GM18907 (cell line): ENCODE measurements around the gene CFAP91.

ENCODE experiments used
- ATAC-seq: cut with Tn5 transposase; IDR thresholded peaks from one replicate; pipeline ENCODE4 v1.9.1; 2021; ENCODE audit warnings: mild to moderate bottlenecking, moderate library complexity; ENCODE audit not compliant: unreplicated experiment

Gene CFAP91

DNA sequence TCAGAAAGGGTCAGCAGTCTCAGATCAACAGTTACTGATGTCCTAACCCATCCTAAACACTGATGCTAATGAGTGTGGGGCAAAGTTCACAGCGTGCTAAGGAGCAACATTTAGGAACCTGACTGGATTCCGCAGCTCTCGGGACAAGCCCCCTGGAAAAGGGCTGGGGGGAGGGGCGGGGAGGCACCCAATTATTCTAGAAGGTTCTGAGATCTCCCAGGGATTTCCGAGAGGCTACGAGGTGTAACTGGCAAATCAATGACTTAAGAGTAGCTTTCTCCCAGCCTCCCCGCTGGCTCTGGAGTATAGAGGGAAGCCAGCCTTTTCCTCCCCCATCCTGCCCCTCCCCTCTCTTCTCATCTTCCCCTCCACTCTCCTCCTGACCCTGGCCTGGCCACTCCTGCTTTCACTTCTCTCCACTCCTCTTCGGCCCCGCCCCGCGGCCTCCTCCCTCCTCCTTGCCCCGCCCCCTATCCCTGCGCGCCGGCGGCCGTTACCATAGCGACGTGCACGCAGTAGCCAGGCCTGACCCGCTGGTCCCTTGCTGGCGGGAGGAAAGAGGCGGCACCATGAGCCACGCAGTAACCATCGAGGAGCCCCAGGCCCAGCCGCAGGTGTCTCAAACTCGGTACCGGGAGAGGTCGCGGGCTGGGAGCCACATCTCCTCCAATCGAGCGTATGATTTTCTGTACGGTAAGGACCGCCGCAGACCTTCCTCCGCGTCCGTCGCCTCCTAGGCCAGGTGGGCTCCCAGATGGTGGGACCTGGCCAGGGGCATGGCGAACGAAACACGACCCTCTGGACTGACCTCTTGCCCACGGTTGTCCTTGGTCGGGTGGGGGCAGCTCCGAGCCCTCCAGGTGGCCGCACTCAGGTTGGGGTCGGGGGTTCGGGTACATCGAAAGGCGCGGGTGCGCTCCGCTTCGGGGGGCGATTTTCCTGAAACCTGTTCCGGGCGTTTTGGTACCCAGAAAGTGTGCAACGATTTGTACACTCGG, at the start of gene CFAP91:
TSS of gene CFAP91 (plus strand) at position 493 of the 998 bp plus-strand sequence. CDS start at position 570, 77 bp downstream.
- ATAC-seq = peak; percentile 77

DNA sequence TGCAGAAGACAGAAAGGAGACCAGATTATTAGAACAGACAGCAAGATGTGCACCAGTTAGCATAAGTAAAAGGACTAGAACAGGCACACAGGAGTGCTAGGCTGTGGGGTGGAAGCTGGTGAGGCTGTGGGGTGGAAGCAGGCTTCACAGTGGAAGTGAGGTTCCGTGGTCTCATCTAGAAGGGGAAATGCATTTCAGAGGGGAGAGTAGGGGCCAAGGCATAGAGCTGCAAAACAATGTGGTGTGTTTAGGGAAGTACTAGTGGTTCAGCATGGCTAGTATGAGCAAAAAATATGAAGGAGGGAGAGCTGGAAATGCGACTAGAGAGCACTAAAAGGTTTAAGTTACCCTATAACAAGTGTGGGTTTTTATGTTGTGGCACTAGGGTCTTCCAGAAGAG, 48.9 kb upstream of the CFAP91 start:
- no peak for ATAC-seq

GRCh38 chr3:119657887-119658702, 44.7 kb upstream of the CFAP91 start:
- ATAC-seq = no peak

GRCh38 chr3:119658994-119659393, 43.8 kb upstream of the CFAP91 start:
- ATAC-seq = no peak

GRCh38 chr3:119659606-119660291, 43.1 kb upstream of the CFAP91 start:
- no peak for ATAC-seq

- no peak for ATAC-seq
Measured at GRCh38 chr3:119660474-119661440, 42.1 kb upstream of the CFAP91 start, which contains the start of gene POPDC2. TSS of gene POPDC2 (minus strand) at chr3:119660589. CDS start at chr3:119660423, 166 bp downstream.

- peak; percentile 38 for ATAC-seq
Measured at GRCh38 chr3:119662604-119663373, 40.0 kb upstream of the CFAP91 start.

DNA sequence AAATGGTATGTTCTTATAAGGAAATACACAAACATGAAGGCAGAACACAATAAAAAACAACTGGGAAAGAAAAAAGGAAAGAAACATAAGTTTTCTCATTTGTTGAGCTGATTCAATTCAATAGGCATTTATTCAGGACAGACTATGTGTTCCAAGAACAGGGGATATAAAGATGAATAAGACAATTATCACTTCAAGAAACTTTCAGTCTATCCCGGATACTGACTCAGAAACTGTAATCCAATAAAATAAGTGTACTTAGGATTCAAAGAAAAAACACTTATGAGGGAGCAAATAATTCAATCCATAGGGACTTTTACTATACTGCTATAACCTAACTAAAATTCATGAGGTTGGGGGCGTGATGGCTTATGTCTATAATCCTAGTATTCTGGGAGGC, 38.9 kb upstream of the CFAP91 start:
- ATAC-seq = no peak

GRCh38 chr3:119664370-119664769, 38.5 kb upstream of the CFAP91 start:
- no peak for ATAC-seq

GRCh38 chr3:119664850-119665379, 37.9 kb upstream of the CFAP91 start:
- ATAC-seq = no peak

GRCh38 chr3:119665954-119666559, 36.8 kb upstream of the CFAP91 start:
- ATAC-seq = no peak

GRCh38 chr3:119669906-119670570, 32.8 kb upstream of the CFAP91 start:
- no peak for ATAC-seq

DNA sequence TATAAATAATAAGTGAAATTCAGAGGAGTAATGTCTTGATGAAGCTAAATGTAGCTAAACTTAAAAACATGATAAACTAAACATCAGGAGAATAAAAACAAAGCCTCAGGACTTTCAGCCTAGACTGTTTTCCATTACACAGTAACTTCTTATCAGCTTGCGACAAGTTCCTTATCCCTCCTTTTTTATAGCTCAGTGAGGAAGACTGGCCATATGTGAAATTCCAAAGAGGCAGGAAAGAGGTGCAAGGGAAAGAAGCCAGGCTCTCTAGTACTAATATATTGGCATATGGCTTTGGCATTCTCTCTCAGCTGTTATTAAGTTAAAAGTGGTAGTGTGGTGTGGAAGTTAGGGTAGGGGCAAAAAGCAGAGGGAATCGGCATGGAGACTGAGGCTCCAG, 30.0 kb upstream of the CFAP91 start:
- ATAC-seq = no peak

GRCh38 chr3:119673875-119674274, 28.9 kb upstream of the CFAP91 start:
- no peak for ATAC-seq

DNA sequence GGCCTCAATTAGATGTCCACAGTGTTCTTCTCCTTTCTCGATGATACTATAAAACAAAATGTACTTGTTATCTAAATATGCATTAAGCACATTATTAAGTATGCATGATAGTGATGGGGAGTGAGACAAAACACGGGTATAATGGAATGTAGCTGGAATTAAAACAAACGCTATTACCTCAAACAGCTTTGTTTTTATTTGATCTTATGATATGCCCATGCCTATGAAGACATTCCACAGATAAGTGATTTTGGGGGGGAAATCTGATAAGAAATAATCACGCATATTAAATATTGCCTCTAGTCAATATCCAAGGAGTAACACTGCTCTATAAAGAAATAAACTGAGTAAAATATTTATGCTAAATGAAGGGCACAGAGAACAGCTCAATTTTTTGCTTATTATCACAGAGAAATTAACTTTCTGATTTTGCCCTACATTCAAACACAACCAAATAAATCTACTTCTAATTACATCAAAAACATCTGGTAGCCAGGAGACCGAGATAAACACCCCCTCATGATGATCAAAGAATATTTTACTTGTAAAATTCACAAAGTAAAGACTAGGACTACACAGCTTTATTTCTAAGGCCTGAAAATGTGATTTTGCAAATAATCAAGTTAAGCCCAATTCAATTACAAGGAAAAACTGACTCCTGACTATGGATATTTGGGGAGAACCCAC, 27.5 kb upstream of the CFAP91 start:
- no peak for ATAC-seq

DNA sequence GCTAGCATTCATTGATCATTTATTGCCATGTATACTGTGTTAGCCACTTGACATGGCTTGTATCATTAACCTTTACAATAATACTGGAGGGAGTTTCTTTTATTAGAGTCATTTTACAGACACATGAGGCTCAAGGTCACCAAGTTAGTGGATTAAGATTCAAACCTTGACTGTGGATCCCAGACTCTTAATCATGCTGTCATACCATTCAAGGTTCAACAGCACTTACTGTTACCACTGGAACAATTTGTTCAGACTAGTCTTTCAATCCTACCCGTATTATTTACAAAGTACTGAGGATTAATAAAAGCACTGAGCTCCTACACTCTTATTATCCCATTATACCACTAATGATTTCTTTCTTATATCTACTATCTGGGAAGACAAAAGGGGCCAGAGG, 26.8 kb upstream of the CFAP91 start:
- no peak for ATAC-seq
